K562 (cell line): ENCODE data around the gene POGZ. TPM values are rescaled to one million over a fixed set of nuclear protein-coding genes. Genes with fewer than 3 reads are reported as not detected.

Experiments used
- ATF7 ChIP-seq: fragments of 450-650 bp; IDR thresholded peaks from 2 replicates; pipeline ENCODE4 v1.7.1; 2014; ENCODE audit warnings: mild to moderate bottlenecking, moderate library complexity
- CBX2 ChIP-seq: fragments of 200-600 bp; sonication (generic); IDR thresholded peaks from one replicate; pipeline ENCODE4 v1.6.1; 2012; ENCODE audit warnings: mild to moderate bottlenecking, low read length, inconsistent platforms; ENCODE audit not compliant: insufficient read depth, poor library complexity, severe bottlenecking
- E2F3 ChIP-seq: fragments of 250-450 bp; sonication (Bioruptor Pico); IDR thresholded peaks from 2 replicates; pipeline ENCODE4 v1.4.0; 2020; ENCODE audit warnings: mild to moderate bottlenecking
- ELK3 ChIP-seq: fragments of 450-650 bp; formaldehyde crosslinking; IDR thresholded peaks from 2 replicates; pipeline ENCODE4 v1.4.0; 2020; ENCODE audit warnings: mild to moderate bottlenecking
- NCOA6 ChIP-seq: fragments of 450-650 bp; IDR thresholded peaks from 2 replicates; pipeline ENCODE4 v1.6.1; 2017; ENCODE audit warnings: mild to moderate bottlenecking
- PBX2 ChIP-seq, 2 experiments: IDR thresholded peaks in 1 of 2; conservative IDR thresholded peaks in 1 of 2; 2 replicates each; pipeline ENCODE4 v1.6.1; 2016; ENCODE audit warnings: low read depth in 2 of 2, mild to moderate bottlenecking in 1 of 2, missing compliant biosample characterization in 1 of 2, missing genetic modification characterization in 1 of 2, moderate library complexity in 1 of 2
- POLR2A ChIP-seq: fragments of 450-650 bp; conservative IDR thresholded peaks from 2 replicates; pipeline ENCODE4 v1.6.1; 2016
- TRIM24 ChIP-seq, 2 experiments: fragments of 450-650 bp; IDR thresholded peaks; 2 replicates each; pipeline ENCODE4 v1.6.1; 2016
- ZBTB40 ChIP-seq, 2 experiments: fragments of 450-650 bp in 1 of 2; sonication (generic) in 1 of 2; formaldehyde crosslinking in 1 of 2; IDR thresholded peaks; 2 replicates each; pipeline versions ENCODE4 v1.7.1 to v1.9.0; 2016 to 2022; ENCODE audit warnings: inconsistent platforms in 1 of 2, mild to moderate bottlenecking in 1 of 2, missing genetic modification reagents in 1 of 2
- polyA plus RNA-seq, 8 experiments: library from polyadenylated mRNA; depleted of rRNA in 4 of 8; stranded (reverse) in 5 of 8; unstranded in 3 of 8; fragments of >200 nt; fragmentation: Nextera tagmentation in 2 of 8; fragmentation: Illumina TruSeq in 1 of 8; extraction: Ambion mirVana in 2 of 8; extraction: Trizol in 1 of 8; gene quantifications; 2 replicates each; pipeline versions ENCODE4 v1.2.1 to v1.2.3, GENCODE V29; 2011 to 2014; ENCODE audit warnings: inconsistent platforms in 1 of 8, missing spikeins in 1 of 8
- total RNA-seq, 7 experiments: library from RNA; depleted of rRNA in 6 of 7; stranded (reverse); fragments of >200 nt in 6 of 7; fragmentation: Illumina TruSeq in 2 of 7; extraction: Trizol in 2 of 7; gene quantifications; 2 replicates each; pipeline versions ENCODE4 v1.2.1 to v1.2.3, GENCODE V29; 2011 to 2021; ENCODE audit warnings: low replicate concordance in 1 of 7
- TF ChIP-seq, protein P1 (sequence below), 2 experiments: IDR thresholded peaks; 2 replicates each; pipeline ENCODE4 v1.6.1; 2011; ENCODE audit warnings: borderline replicate concordance in 1 of 2, control low read depth in 1 of 2, low read depth in 1 of 2, low read length in 1 of 2, mild to moderate bottlenecking in 1 of 2, mixed read lengths in 1 of 2, moderate library complexity in 1 of 2; ENCODE audit not compliant: insufficient read depth in 1 of 2, insufficient read length in 1 of 2, poor library complexity in 1 of 2, severe bottlenecking in 1 of 2; ENCODE audit errors: extremely low read depth in 1 of 2

Gene POGZ
- total and polyA plus RNA-seq, 9 of the 15 experiments (the other 6 are each of a cell fraction or from before 2014, with no cell fraction given): 9.4 to 40.6 (median 21.6) TPM

- no peak for TF ChIP-seq PBX2 (CRISPR knock-in tag; IDR thresholded peaks at IDR 0.05; ENCODE audit: low read depth)
- TF ChIP-seq PBX2 (tag; conservative IDR thresholded peaks at IDR 0.05; ENCODE audit: low read depth): peak; percentile 57
- TF ChIP-seq ZBTB40 (IDR thresholded peaks at IDR 0.05): peak; percentile 46; the same call in 1 of the 2 replicates
- TF ChIP-seq ZBTB40 (CRISPR knock-in tag; IDR thresholded peaks at IDR 0.05): no peak
- peak; percentile 7 to 42; a peak in 1 of 4 replicates for TF ChIP-seq TRIM24 (IDR thresholded peaks at IDR 0.05)
- TF ChIP-seq, protein P1, sequence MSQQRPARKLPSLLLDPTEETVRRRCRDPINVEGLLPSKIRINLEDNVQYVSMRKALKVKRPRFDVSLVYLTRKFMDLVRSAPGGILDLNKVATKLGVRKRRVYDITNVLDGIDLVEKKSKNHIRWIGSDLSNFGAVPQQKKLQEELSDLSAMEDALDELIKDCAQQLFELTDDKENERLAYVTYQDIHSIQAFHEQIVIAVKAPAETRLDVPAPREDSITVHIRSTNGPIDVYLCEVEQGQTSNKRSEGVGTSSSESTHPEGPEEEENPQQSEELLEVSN (IDR thresholded peaks at IDR 0.05; ENCODE audit: borderline replicate concordance in 1 of 2, extremely low read depth in 1 of 2, insufficient read depth in 1 of 2, insufficient read length in 1 of 2, low read depth in 1 of 2, low read length in 1 of 2, poor library complexity in 1 of 2, severe bottlenecking in 1 of 2): peak in 1 of 2 experiments; percentile 54
- TF ChIP-seq CBX2: no peak
- TF ChIP-seq E2F3: 0 out of 2 replicates have a peak, but pooled peaks have one; percentile 40
- TF ChIP-seq ELK3 (CRISPR knock-in tag): no peak
- peak; percentile 44 for TF ChIP-seq POLR2A
- 0 out of 2 replicates have a peak, but pooled peaks have one; percentile 33 for TF ChIP-seq ATF7
- no peak for TF ChIP-seq NCOA6
These were observed 1.1 kb downstream of the POGZ start (continued) for GRCh38 chr1:151457911-151458801.
